ENCODE measurements around the gene TCF7L2.

The TCF7L2 gene

DNA sequence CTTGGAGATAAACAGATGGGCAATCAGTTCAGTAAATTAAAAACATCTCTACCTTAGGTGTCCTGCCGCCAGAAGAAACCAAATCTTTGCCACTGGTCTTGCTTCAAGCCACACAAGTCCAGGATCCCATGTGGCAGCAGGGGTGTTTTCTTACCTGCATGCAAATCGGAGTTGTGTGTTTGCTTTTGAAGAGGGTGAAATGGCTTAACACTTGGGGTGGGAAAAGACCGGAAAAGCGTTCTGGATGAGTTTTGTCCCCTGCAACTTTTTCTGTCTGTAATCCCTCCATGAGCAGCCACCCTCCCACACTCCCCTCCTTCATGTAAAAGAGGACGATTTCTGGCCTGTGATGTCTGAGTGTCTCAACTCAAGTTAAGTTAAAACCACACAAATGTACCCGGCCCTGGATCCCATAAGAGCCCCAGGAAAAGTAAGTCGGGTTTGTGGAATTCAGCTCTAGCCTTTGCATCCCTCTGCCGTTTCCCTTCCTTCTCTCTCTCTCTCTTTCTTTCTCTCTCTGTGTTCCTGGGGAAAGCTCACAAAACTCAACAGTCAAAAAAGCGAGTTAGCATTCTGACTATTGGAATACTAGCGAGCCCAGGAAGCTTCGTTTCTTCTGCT, 178.5 kb downstream of the TCF7L2 start:
- no peak for DNase-seq

DNA sequence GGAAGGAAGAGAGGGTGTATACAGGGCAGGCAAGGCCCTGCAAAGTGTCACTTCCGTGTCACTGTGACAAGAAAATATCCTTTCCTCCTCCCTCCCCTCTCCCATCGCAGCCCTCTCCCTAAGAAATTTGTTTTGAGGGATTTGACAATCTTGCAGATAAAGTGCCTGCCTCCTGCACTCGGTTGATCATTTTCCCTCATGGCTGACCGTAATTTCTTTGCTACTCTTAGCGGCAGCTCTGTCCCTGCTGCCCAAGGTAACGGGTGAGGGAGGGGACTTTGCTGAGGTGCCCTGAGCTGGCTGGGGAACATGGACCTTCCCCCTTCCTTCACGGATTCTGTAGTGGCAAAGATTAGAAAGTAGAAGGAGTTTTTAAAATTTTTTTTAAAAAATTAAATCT, 179.1 kb downstream of the TCF7L2 start:
- no peak for DNase-seq

DNA sequence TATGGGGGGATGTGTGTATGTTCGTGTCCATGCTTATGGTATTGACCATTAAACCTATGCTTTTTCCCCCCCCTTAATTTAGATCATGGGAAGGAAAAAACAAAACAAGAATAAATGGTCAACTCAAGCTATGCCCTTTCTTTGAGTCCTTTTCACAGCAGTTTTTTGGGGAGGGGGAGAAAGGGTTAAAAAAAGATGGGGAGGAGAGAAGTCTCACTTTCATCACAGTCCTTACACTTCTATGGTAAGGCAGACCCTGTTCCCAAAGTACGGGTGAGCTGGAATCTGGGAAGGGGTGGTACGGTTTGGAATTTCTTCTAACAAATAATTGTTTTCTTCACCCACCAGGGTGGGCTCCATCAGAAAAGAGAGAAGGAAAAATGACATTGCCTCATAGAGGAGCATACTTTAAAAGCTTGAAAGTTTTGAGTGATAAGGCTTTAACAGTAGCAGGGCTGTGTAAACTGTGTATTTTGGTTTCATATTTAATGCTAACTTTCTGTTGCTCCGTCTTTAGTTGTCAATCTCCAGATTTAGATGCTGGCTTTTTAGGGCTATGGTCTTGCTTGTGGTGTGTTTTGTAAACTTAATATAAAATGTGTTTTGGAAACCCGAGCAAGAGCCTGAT, 180.1 kb downstream of the TCF7L2 start:
- DNase-seq, result no peak

- DNase-seq, result no peak
Measured at GRCh38 chr10:113131613-113132261, 181.7 kb downstream of the TCF7L2 start.

- no peak for DNase-seq
Measured at GRCh38 chr10:113132591-113133121, 182.6 kb downstream of the TCF7L2 start.

DNA sequence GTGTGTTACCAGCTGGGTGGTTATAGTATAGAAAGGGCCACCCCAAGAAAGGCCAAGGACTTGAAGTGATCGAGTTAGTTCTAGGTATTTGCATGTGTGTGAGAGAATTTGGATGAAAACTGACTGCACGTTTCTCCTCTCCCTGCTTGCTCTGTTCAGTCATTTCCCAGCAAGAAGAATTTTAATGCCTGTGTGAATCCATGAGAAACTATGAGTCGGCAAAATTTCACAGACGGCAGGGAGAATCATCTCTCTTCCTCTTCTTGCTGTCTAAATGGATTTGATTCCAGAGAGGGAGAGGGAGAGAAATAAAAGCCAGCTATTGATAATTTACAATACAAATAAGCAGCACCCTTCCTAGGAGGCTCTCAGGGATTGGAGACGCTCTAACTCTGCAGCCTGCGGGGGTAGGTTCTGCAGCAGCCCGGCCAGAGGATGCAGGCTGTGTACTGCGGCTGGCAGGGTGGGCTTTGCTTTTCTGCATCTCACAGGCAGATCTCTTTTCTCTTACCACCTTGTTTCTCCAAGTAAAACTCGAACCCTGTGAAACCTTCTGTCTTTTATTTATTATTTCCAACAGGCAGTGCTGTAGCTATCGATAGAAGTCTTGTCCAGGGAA, 183.6 kb downstream of the TCF7L2 start:
- DNase-seq, result no peak

DNA sequence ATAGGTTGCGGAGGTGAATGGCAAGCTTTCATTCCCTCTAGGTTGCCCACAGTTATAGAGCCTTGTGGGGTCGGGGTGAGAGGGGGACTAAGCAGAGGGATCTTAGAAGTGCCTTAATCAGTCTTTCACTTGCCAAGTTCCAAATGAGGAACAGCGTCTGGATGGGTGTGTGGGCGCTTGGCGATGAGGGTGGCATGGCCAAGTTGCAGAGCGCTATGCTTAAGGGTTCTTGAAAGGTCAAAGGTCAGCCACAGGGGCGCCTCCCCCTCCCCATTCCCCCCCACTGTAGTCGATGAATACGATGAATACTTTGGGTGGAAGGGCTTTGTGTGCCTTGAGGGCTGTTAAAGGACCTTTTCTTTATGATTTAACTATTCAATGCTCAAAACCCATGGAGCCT, 185.0 kb downstream of the TCF7L2 start:
- DNase-seq, result no peak

DNA sequence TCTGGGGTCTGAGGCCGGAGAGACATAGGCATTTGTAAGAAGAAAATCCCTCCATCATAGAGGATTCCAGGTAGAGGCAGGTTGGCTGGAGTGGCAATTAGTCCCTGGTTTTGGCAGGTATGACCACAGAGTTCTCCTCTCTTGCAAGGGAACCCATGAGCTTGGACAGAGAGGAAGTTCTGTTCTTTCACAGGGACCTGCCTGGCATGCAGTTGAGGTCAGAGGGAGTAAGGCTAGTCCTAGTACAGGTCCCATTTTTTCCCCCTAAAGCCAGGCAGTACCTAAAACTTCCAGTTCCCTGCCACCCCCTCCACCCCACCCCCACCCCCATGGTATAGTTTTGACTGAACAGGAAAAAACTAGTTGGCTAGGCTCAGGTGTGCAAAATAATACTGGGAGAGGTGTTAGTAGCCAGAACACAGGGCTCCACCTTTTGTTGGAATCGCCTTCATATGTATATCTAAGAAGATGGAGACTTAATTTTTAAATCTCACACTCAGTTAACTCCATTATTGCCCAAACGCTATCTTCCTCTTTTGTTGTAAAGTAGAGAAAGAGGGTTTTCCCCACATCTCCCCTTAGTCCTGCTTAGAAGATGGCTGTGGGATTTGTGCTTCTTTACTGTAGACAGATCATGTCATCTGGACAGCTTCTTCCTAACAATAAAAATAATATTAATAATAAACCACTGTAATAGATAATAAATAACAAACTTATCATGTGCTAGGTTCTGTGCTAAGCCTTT, 188.1 kb downstream of the TCF7L2 start:
- DNase-seq, result no peak

GRCh38 chr10:113138937-113139585, 189.0 kb downstream of the TCF7L2 start:
- DNase-seq, result no peak

DNA sequence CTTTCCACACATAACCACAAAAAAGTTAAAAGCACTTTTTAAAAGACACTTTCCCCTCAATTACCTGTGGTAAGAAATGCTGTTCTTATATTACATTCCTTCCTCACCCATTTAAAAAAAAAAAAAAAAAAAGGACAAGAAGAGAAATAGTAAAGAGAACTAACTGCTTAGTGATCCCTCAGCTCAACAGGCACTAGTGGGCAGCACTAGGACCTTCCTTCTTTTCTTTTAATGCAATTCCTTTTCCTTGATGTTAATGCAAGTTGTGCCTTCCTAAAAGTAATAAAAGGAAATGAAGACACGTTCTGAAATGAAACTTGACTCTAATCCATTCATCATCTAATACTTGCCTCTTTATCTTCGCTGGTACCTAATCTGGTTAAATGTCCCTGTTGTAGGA, 189.7 kb downstream of the TCF7L2 start:
- DNase-seq, result no peak

DNA sequence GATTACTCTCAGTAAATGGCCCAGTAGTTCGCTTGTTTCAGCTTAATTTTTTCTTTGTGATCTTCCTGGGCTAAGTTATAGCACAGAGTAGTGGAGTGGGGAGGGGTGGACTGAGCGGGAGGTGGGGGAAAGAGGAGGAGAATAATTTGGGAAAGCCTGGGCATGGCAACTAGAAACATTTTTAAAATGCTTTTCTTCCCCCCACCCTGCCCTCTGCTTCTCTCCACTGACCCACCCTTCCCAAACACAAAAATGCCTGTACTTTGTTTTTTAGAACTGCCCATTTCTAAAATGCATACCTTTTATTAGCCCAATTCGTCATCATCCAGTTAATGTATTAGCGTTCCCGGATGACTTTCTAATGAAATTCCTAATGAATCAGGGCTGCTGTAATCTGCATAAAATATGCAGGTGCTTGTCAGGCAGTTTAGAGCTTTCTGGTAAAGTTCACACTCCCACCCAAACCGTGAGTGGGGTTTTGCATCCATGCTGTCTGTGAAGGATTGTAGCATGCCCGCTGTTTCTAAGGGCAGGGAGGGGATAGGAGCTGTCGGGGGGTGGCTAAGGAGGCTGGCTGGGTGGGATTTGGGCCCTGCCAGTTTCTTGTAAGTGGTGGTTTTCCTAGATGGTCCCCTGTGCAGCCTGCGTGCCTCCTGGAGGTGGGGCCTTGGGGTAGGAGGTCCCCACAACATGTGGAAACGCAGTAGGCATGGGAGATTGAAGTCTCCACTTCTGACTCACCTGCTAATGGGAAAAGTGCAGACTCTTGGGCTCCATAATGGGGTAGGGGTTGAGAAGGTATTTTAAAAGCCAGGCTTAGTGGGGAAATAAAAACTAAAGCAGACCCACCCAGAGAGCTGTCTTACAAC, 190.3 kb downstream of the TCF7L2 start:
- no peak for DNase-seq

DNA sequence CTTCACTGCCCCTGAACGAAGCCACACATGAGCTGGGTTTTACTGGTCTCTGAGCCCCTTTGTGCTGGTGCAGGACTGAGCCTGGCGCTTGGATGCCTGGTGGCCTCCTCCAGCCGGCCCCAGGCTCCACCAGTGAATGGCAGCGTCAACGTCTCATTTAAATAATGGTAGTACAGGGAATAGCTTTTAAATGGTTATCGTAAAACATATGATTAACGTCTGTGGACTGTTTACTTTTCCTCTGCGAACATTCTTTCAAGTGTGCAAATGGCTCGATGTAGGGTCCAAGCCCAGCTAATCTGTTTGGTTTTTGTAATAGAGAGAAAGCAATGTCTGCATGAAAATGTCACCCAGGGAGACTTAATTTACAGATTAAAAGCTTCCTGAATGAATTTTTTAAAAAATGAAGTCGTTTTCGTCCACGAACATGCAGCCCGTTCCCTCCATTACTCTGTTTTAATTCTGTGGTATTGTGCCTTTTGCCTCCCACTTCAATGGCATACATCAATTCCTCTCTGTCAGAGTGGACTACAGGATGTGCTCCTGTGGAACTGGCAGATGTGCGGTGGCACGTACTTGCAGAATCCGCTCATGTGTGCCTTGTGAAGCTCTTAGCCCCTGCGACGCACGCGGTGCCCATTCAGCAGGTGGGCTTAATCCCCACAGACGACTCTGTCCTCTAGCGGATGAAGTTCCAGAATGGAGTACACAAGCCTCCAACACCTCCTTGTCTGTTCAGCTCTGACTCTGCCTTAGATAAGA, 192.7 kb downstream of the TCF7L2 start:
- DNase-seq, result no peak

- DNase-seq, result no peak
Measured at GRCh38 chr10:113144576-113144975, 194.5 kb downstream of the TCF7L2 start.

- DNase-seq, result no peak
Measured at GRCh38 chr10:113148071-113148825, 198.2 kb downstream of the TCF7L2 start.

- DNase-seq, result no peak
Measured at GRCh38 chr10:113148901-113149300, 198.9 kb downstream of the TCF7L2 start.

DNA sequence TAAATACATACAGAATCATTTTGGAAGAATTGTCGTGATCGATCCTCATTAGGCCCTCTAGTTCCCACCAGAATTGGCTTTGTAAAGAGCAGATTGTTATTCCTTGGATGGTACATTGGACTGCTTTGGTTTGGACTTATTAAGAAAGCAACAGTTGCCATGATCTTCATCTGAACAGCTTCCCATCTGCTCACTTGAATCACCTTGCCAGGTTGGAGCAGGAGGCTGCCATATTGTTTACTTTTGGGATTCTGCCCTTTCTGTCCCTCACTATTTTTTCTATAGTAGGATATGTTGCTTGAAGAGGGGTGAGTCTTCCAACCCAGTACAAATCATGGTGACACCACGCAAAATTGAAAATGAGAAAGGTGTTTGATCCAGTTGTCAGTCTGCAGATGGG, 199.6 kb downstream of the TCF7L2 start:
- DNase-seq, result no peak

GRCh38 chr10:113151190-113151666, 201.2 kb downstream of the TCF7L2 start:
- DNase-seq, result no peak

DNA sequence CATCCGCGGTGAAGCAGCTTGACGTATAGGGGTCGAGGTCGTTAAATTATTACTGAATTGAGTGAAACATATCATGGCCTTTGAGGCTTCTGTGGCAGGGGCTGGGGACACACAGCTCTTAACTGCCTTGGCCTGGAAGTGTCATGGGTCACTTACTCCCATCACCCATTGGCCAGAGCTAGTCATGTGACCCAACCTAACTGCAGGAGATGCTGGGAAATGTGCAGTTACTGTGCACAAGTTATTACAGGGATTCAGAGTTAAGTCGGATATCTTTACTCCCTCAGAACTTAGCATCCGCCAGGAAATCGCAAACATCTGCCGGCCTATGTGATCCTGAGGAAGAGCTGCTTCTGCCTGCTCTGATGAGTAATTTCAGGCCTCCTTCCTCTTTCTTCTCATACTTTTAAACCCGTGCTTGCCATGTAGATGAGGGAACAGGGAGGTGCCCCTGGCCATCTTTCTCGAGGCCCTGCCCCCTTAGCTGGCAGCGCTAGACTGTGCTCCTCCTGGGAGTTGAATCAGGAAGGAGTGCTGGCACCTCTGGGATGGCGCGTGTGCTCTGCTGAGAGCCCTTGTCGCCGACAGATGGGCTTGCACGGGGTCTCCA, 203.6 kb downstream of the TCF7L2 start:
- DNase-seq, result no peak

GRCh38 chr10:113157441-113157840, 207.4 kb downstream of the TCF7L2 start:
- no peak for DNase-seq
